HG03103 (cell line): ENCODE measurements around the gene C13orf46.

Experiments used
- ATAC-seq: cut with Tn5 transposase; IDR thresholded peaks from one replicate; pipeline ENCODE4 v1.9.1; 2021; ENCODE audit warnings: low read depth; ENCODE audit not compliant: unreplicated experiment

C13orf46 gene

DNA sequence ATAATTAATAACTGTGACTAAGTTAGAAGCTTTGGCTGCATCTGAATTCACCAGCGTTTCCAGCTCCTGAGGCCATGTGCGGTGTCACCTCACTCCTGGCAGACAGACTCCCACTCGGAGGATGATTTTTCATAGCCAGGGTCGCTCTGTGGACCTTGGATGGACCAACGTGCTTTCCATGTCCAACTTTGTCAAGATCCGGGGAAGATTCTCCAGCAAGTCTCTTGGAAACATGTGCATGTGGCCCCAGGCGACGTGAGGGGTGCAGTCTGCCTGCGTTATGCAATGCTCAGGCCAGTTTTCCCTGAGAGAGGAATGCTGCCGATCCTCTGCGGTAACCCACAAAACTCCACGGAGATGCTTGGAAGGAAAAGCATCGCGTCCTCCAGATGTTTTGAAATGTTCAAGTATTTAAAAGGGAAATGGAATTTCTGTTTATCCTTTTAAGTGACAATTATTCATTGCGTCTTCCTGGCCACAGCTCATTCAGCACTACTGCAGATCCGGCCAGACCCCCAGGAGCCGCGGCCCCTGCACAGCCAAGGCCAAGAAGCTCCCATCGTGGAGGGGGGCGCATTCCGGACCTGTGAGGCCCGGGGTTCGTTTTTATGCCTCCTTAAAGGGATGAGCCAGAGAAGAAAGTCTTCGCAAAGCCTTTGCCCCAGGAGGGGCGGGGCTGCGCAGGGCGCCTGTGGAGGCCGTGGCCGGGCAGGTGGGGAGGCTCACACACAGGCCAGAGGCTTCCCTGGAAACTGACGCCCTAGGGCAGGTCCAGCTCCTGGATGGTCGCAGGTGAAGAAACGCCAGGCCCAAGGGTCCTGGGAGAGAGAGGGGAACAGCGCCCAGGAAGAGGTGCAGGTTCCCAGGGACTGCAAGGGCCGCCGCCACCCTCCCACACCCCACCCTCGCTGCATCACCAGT is 46.0 kb downstream of the C13orf46 start:
- ATAC-seq = no peak

DNA sequence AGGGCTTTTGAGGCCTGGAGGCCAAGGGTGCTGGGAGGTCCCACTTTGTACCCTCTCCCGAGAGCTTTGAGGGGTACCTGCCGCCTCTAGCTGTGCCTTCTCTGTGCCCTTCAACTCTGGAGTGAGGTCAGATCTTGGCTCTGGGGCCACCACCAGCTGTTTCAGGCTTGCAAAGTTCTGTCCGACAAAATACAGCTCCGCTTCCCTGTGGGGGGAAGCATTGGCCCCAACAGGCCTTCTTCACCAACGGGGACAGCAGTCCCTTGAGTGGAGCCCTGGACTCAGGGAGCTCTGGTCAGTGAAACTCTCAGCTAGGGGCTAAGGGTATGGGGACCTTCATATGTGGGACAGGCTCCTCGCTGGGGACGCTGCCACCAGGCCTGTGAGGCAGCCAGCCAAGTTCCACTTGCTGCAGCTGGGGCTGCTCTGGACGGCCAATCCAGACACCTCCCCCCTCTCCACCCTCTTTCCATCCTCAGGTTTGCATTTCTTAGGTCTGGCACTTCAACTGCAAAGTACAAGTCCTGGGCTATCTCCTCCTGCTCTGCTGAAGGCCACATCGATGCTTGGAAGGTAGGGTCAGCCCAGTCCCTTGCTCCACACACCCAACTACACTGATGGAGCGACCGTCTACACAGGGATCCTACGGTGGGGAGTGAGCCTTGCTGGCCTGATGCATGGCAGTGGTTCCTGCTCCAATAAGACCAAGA is 46.8 kb downstream of the C13orf46 start:
- ATAC-seq = no peak

DNA sequence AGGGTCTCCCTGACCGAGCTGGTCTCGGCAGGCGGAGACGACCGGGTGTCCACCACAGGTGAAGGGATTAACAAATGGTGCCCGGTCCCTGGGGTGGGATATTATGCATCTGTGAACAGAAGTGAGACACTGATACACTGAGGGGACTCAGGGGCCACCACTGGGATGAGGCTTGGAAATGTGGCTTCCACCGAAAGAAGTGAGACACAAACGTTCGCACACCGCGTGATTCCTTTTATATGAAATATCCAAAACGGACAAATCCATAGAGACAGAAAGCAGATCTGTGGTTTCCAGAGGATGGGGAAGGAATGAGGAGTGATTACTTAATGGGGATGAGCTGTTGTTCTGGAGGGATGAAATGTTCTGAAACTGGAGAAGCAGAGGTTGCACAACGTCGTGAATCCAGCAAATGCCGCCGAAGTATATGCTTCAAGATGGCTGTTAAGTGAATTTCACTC is 47.5 kb downstream of the C13orf46 start:
- no peak for ATAC-seq

DNA sequence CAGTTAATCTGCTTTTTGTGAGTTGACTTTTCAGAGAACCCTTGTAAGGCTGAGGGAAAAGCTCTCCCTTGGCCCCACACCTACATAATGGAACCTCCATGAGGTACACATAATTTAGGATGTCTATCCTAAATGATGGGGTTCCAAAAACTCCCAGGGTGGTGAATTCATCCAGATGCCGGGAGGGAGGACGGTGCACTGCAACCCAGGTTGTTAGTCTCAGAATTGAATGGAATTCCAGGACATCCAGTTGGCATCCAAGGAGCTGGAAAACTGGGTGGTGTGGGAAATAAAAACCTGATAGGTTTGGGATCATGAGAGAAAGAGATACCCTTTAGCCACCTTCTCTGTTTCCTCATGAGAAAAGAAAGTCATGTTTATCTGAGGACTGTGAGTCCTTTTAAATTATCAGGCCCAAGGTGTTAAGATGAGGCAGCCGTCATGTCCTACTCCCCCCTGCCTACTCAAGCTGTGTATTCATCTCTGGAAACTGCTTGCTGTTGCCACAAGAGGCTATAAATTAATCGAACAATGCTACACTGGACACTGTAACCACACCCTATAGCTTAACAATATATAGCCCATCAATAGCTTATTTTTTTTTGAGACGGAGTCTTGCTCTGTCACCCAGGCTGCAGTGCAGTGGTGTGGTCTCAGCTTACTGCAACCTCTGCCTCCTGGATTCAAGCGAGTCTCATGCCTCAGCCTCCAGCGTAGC is 49.5 kb downstream of the C13orf46 start:
- ATAC-seq = no peak

DNA sequence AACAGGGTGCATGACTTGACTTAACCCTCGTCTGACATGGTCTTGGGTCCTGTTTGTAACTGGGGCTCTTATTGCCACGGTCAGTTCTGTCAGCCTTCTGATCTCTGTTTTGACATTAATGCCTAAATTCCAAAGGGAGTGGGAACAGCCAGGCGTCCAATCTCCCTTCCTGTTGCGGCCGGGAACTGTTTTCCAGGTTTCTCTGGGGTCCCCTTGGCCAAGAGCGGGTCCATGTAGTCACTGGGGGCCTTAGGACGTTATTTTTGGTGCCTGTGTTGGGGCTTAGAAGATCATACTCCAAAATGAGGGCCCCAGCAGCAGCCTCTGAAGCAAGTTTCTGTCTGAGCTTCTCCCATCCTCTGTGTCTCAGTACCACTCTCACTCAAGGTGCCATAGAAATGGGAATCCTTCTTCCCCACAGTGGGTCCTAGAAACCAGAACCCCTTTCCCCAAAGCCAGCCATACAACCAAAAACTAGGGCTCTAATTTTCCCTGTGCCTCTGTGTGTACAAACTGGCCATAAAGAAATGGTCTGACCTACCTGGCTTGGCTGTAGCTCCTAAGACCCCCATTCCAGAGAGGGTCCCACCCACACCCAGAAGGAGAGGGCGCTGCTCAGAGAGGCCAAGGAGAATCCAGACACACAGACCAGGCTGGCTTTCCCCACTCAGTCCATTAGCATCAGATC is 50.4 kb downstream of the C13orf46 start:
- ATAC-seq = no peak

DNA sequence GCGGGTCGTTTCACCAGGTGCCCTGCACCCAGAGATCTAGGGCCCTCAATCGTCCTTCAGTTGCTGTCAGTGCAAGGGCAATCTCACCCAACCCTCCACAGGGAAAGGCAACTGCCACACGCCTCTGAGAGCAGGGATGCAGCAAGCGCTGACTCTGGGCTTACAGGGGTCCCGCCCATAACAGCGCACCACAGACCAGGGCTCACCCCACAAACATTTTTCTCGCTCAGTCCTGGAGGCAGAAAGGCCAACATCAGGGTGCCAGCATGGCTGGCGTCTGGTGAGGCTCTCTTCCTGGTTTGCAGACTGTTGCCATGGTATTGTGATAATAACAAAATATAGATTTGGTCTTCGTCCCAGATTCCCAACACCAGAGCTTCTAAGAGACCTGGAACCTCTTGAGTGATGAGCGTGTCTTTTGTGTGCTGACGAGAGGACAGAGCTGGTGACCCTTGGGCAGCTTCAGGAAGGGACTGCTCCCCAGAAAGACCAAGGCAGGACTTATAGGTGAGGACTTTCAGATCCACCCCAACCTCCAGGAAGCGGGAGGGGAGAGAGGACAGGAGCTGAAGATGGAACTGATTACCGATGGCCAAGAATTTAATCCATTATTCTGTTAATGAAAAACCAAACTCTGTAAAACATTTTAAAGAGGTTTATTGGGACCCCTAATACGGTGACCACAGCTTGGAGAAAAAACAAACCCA is 51.3 kb downstream of the C13orf46 start:
- ATAC-seq = no peak

DNA sequence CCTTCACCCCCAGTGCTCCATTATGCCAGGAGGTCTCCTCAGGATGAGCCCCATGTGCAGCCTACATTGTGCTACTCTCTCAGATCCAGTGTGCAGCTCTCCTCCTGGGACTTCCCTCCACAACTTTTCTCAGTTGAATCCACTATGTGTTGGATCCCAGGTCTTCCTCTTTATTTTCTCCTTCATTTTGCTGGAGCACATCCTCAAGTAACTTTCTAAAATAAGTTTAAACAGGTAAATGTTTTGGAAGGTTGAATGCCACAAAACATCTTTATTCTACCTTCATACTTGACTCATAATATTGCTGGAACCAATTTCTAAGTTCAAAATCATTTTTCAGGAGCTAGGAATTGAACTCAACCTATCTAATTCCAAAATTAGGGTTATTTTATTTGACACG is 52.1 kb downstream of the C13orf46 start:
- ATAC-seq = no peak

DNA sequence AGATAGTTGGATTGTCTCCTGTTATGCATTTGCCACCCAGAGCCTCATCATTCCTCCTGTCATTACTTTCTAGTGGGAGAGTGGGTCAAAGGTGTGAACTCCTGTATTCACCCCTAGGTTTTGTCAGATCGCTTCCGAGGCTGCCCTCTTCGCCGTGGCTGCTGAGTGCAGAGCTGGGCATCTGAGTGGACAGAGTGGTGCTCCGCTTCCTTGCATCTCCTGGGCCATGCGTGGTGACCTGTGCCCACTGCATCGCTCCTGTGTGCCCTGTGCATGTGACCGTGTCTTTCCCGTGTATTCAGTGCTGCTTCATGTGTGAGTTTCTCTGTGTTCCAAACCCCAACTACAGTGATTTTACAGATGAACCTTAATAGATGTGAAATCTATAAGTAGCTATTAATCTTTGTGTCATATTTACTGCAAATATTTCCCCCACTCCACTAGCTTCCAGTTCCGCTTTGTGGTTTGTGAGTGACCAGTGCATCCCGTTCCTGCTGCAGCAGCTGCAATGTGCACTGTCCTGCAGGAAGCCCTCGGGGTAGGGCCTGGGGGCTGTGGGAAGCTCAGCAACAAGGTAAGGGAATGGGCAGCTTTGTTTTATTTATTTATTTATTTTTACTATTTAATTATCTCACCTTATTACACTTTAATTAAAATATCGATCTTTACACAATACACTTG is 53.1 kb downstream of the C13orf46 start:
- no peak for ATAC-seq

DNA sequence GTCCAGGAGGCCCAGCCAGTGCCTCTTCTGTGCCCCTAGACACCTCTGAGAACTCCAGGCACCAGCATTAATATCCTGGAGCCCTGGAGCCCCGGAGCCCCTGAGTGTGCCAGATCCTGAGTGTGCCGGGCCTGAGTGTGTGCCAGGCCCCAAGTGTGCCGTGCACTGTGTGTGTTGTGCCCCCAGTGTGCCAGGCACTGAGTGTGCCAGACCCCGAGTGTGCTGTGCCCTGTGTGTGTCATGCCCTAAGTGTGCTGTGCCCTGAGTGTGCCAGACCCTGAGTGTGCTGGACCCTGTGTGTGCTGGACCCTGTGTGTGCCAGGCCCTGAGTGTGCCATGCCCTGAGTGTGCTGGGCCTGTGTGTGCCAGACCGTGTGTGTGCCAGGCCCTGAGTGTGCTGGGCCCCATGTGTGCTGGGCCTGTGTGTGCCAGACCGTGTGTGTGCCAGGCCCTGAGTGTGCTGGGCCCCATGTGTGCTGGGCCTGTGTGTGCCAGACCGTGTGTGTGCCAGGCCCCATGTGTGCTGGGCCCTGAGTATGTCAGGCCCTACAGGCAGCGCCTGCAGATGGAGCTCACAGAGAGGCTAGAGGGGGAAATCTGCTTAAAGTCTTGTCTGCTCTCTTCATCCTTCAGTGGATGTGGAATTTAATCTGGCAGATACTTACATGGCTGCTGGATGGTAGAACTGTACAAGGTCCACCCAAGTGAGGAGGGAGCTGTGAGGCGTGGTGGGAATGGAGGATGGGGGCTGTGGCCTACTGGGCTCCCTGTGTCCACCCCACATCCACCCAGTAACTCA is 53.9 kb downstream of the C13orf46 start:
- ATAC-seq = no peak

DNA sequence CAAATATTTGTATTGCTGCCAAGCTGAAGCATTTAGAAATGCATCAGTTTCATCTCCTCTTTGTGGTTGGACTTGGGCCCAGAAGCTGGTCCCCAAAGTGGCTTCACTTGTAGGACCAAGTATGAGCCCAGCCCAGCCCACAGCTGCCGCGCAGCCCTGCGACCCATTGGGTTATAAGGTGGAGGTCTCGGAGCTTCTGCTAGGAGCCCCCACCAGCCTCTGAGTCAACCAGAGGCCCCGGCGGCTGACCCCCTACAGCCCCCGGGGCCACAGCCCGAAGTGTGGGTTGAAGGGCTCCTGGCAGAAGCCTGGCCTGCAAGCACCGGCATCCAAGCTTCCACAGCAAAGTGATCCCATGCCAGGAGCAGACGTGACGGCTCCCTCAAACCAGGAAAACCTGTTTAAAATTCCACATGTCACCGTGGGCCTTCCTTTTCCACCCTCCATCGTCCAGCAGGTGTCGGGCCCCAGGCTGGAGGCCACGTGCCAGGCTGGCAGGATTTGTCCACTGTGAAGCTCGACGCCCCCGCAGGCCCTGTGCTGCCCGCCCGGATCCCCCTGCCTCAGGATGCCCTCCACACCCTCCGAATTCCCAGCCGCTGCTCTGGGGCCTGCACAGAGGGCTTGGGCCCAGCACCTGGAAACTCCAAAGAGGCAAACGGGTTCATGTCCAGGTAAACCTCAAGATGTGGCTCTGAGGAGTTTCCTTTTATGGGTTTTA is 54.7 kb downstream of the C13orf46 start:
- ATAC-seq = no peak

DNA sequence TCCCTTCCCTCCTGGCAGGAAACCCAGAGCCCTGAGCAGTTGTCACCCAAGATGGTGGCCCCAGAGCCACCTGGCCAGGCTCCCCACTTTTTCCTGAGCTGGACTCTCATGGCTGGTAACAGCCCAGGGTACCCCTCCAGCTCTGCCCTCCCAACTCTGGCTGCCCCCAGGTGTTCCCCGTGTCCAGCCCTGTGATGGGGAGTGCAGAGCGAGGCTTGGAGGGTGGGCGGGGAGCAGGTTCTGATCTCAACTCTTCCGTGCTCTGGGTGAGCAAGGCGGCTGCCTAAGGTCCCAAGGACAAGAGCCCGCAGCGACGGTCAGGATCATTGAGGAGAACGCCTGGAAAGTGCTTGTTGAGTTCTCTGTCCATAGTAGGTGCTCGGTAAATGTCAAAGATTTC is 55.3 kb downstream of the C13orf46 start:
- no peak for ATAC-seq

DNA sequence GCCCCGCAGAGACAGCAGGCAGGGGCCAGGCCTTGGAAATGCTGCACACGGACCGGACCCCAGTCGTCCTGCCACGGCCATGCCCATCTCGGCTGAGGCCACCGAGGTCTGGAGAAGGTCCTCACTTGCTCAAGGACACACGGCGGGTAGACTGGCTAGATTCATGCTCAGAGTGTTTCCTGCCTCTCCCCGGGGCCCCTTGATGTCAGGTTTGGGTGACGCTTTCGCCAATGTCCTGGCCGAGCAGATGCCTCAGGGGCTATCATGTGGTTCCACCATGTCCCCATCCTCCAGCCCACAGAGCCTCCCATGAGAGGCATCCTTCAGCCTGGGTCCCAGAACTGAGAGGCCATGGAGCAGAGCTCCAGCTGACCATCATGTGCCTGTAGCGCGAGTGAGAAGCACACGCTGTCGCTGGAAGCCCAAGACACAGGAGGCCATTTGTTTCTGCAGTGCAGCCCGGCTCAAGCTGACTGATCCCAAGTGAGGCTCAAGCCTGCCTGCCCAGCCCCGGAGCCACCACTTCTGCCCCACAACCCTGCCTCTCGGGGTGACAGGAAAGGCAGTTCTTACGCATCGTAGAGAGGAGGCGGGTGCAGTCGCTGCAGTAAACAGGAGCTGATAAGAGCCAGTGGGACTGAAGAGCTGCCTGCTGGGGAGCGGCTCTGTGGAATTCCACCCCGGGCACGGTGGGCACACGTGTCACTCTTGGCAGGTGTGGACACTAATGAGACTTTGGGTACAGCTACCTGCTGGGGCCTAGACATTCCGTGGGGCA is 56.1 kb downstream of the C13orf46 start:
- ATAC-seq = no peak

DNA sequence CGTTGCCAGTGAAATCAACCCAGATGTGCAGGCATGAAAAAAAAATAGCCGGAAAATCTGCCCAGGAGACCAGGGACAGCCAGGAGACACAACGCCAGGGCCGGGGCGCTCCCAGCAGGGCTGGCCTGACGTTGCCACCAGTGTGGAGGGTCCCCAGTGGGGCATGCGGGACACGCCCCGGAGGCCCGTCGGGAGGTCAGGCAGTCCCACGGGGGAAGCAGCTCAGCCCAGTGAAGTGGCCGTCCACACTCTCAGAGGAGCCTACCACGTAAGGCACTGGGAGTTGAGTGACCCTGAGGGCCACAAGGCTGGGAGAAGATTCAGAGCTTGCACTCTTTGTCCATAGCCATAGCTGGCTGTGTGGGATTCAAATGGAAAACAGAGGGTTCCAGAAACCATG is 56.8 kb downstream of the C13orf46 start:
- ATAC-seq = no peak

DNA sequence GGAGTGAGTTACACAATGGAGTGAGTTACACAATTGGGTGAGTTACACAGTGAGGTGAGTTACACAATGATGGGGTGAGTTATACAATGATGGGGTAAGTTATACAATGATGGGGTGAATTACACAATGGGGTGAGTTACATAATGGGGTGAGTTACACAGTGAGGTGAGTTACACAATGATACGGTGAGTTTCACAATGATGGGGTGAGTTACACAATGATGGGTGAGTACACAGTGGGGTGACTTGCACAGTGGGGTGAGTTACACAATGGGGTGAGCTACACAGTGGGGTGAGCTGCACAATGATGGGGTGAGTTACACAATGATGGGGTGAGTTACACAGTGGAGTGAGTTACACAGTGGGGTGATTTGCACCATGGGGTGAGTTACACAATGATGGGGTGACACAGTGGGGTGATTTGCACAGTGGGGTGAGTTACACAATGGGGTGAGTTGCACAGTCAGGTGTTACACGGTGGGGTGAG is 57.5 kb downstream of the C13orf46 start:
- ATAC-seq = no peak

DNA sequence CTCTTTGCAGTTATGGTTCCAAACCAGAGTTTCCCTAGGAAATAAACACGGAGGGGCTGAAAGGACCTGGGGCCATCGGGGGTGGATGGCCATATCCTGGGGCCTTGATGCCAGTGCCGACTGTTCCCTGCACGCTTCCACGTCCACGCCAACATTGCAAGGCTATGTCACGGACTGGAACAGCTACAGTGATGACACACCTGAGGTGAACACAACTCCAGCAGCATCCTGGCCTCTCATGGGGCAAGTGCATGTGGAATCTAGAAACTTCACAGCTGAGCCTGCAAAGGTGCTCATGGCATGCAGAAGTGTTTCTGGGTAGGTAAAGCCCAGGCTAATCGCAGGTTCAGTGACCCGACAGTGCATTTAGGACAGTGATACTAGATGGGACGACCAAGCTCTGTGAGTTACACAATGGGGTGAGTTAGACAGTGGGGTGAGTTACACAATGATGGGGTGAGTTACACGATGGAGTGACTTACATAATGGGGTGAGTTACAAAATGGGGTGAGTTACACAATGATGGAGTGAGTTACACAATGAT is 58.0 kb downstream of the C13orf46 start:
- no peak for ATAC-seq

DNA sequence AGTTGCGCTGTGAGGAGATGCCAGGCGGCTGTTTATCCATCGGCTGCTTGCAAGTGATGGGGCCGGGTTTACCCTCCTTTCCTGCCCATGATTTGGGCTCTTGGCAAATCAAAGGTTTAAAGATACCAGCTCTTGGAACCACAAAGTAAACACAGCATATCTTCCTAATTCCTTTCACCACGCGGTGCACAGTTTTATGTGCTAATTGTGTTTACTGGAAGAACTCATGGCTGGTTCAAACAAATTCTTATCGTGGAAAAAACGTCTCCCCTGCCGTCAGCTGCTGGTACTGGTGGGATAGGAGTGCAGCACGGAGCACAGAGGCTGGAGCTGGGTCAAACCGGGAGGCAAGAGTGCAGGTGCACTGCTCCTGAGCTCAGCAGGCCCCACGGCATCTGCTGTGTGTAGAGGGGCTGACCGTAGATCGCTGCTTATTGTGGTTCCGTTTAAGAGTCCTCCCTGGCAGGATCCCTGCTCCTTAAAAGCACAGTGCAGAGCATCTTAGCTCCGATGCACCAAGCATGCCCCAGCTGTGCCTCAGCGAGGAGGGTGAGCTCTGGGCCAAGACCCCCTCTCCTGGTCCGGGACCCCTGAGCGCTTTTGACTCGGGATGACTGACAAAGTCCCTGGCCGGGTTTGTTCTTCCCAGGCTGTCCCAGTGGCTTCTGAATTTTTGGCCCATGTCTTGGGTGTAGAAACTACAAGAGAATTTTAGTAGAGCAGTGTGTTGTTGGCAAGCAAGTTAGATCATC is 58.7 kb downstream of the C13orf46 start:
- ATAC-seq = no peak
